GM21619 (cell line): ENCODE measurements around the gene UTF1.

Experiments used
- ATAC-seq: cut with Tn5 transposase; IDR thresholded peaks from one replicate; pipeline ENCODE4 v1.9.1; 2021; ENCODE audit not compliant: unreplicated experiment

The UTF1 gene

DNA sequence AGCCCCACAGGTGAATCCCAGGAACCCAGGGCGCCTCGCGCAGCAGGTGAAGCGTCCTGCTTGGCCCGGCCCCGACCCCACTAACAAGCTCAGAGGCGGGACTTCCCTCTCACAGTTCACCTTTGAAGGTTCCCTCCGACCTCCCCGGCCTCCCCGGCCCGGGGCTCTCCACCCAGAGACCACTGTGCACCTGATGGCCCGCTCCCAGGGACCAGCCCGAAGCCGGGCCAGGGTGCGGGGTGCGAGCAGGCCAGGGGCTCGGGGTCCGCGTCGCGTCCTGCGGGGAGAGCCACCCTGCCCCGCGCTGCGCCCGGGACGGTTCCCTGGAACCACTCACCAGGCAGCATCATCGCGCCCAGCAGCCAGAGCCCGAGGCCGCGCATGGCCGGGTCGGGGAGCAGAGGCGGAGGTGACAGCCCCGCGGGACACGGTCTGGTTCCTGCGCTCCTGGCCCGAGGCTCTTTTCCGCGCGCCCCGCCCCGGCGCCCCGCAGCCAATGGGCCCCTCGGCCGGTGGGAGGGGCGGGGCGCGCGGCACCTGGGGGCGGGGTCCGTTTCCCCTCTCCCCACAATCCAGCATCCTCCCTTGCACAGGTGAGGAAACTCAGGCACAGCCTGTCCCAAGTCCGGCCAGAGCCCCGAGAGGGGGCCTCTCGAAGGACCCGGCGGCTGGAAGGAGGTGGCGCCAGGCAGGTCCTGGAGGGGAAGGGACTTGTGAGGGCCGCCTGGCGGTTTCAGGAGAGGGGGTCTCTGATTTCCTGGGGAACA lies 46.6 kb downstream of the UTF1 start, which contains the start of gene ADAM8:
TSS of gene ADAM8 (minus strand) at position 434 of the 767 bp plus-strand sequence. CDS start at position 383, 51 bp downstream.
- ATAC-seq, result peak; percentile 46

DNA sequence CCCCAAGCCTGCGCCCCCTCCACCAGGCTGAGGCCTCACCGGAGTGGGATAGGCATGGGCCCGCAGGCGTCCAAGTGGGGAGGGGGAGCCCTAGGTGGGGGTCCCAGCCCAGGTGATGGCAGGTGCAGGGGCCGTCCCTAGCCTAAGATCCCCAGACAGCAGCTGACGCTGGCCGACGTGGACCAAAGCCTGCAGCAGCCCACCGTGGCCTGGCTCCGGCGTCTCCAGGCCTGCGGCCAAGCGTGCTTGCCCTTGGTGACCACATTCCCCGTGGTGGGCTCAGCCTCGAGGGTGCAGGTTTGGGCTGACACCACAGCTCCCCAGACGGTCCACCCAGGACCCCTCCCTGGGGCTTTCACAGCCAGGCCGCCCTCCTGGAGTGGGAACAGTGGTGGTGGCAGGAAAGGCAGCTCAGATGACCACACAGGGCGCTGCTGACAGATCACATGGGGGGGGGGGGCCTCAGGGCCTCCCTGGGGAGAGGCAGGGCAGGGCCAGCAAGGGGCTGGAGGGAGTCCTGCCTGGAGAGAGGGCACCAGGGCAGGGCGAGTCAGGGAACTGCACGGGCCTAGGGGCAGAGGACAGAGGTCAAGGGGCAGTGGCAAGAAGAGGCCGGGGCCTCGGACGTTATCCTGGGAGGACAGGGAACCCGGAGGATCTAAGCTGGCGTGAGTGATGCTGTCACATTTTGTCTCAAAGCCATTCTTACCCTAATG lies 47.4 kb downstream of the UTF1 start:
- no peak for ATAC-seq

DNA sequence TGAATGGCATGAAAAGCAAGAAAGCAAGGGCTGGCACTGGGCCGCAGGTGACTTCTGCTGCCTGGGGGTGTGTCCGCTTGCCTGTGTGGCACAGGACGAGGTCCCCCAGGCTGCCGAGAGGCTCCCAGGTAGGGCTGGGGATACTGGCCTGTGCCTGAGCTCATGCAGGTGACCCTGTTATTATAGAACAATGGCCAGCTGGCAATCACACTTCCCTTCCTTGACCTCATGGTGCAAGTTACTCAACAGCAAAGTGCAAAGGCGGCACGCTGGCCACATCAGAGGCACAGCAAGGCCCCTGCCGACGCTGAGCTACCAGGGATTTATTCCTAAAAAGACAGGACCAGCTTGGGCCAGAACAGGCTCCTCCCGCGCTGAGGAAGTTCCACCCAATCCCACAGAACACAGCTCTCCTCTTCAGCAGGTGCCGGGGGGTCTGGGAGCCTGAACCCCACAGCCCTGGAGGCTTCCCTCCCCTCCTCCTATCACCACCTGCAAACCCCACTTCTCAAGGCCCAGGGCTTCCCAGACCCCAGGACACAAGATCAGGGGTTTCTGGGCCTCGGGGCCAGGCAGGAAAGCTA lies 48.1 kb downstream of the UTF1 start:
- ATAC-seq, result no peak

DNA sequence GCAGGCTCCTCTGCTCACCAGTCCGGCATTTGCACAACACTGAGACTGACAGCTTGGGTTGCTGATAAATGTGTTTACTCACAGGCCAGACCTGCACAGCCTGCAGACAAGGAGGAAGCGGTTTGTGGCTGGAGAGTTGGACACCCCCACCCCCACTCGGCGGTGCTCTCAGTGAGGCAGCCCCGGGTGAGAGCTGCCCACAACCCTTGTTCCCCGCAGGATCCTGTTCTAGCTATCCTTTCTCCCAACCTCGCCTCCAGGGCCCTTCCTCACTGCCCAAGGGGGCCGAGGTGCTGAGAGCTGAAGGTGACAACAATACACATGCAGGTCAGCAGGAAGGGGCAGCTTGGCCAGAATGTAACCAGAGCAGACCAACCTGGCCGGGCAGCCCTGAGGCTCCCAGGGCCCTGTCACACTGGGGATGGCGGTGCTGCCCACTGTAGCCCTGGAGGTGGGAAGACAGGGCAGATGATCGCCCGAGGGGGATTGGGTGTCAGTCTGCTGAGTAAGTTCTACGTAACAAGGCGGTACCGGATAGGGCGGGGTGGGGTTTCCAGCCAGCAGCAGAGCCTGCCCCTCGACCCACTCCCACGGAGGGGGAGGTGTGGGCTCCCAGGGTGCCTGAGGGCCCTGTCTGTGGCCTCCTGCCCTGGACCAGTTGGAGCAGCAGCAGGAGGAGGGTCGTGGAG lies 48.7 kb downstream of the UTF1 start:
- ATAC-seq, result peak; percentile 40

DNA sequence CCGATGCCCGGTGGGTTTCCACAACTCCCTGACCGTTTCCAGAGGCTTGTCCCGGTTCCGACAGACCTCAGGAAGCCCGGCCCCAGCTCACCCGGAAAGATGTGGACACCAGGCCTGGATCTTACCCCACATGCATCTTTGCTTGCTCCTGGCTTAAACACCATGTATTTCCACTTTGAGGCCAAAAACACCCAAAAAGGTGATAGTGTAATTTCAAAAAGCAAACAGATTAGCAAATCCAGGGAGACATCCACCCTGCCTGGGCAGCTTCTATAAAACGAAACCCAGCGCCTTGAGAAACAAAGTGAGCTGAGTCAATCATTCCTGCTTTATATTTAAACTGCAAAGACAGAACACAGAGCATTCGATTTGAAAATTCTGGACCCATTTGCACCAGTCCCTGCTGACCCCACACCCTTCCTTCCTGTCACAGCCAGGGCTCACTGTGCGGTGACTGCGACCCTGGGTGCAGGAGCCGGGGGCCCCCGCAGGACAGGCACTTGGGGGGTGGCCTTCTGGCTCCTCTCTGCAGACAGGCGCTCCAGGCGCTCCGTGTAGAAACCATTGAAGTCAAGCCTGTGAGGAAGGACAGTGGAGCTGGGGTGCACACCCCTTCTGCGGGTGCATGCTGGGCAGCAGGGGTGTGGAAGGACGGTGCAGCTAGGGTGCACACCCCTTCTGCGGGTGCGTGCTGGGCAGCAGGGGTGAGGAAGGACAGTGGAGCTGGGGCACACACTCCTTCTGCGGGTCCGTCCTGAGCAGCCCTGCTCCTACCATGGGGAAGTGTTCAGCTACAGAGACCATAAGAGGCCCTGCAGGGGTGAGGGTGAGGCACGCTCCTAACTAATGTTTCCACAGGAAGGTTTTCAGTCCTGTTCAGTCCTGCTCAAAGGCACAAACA lies 49.6 kb downstream of the UTF1 start:
- ATAC-seq, result no peak

DNA sequence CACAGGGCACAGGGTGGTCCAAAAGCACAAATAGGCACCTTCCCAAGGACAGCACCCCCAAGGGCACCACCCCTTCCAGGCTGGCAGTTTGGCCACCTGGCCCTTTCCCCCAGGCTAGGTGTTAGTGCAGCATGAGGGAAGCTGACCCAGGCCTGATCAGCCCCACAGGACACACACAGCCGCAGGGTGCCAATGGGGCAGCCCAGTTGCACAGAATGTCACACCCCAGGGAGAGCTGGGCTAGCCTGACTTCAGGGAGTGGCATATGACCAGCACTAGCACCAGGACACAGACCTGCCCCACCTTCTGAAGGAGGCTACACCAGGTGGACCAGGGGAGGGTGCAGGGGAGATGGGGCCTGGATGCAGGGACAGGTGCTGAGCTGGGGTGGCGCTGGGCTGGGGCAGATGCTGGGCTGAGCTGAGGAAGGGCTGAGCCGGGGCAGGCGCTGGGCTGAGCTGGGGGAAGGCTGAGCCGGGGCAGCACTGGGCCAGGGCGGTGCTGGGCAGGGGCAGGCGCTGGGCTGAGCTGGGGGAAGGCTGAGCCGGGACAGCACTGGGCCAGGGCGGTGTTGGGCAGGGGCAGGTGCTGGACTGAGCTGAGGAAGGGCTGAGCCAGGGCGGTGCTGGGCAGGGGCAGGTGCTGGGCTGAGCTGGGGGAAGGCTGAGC lies 50.5 kb downstream of the UTF1 start:
- no peak for ATAC-seq

DNA sequence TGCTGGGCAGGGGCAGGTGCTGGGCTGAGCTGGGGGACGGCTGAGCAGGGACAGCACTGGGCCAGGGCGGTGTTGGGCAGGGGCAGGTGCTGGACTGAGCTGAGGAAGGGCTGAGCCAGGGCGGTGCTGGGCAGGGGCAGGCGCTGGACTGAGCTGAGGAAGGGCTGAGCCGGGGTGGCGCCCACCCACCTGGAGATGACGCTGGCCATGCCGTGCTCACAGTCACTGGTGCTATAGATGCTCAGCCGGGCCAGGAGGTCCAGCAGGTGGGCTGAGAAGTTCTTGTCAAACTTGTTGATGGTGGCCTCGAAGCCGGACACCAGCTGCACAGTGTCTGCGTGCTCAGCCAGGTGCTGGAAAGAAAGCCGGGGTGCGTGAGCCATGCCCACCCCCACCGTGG lies 51.1 kb downstream of the UTF1 start:
- ATAC-seq, result no peak
